ENCODE data around the gene TRIP10. TPM values are rescaled to one million over a fixed set of nuclear protein-coding genes. Genes with fewer than 3 reads are reported as not detected.

Gene TRIP10
- total and polyA plus RNA-seq, 2 of the 4 experiments (the other 2 are of a cell fraction): 39.1 to 47.0 TPM

DNA sequence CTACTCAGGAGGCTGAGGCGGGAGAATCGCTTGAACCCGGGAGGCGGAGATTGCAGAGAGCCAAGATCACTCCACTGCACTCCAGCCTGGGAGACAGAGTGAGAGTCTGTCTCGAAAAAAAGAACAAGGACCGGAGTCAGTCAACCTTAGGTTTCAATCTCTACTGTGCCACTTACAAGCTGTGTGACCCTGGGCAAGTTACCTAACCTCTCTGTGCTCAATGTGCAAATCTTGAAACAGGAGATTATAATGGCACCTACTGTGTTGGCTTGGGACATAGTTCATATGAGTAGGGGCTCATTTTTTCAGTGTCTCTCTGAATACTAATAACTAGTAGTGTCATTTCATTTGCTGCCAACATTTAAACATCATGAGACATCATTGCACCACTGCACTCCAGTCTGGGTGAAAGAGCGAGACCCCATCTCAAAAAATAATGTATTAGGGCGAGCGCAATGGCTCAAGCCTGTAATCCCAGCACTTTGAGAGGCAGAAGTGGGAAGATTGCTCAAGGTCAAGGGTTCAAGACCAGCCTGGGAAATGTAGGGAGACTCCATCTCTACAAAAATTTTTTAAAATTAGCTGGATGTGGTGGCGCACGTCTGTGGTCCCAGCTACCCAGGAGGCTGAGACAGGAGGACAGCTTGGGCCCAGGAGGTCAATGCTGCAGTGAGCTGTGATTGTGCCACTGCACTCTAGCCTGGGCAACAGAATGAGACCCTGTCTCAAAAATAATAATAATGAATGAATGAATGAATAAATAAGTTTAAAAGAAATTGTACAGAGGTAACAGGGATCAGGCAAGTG is 24.5 kb upstream of the TRIP10 start:
- no peak overlapping the region for H3K9ac ChIP-seq (ENCODE audit: low read depth, low read length)
- TF ChIP-seq, protein P1, sequence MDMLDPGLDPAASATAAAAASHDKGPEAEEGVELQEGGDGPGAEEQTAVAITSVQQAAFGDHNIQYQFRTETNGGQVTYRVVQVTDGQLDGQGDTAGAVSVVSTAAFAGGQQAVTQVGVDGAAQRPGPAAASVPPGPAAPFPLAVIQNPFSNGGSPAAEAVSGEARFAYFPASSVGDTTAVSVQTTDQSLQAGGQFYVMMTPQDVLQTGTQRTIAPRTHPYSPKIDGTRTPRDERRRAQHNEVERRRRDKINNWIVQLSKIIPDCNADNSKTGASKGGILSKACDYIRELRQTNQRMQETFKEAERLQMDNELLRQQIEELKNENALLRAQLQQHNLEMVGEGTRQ (IDR thresholded peaks at IDR 0.05; ENCODE audit: low read depth, low read length): no peak
- no peak for TF ChIP-seq FOS (IDR thresholded peaks at IDR 0.05; ENCODE audit: low read depth, low read length)
- no peak for TF ChIP-seq MXI1 (IDR thresholded peaks at IDR 0.05; ENCODE audit: borderline replicate concordance, low read depth, low read length)
- TF ChIP-seq, protein P2, sequence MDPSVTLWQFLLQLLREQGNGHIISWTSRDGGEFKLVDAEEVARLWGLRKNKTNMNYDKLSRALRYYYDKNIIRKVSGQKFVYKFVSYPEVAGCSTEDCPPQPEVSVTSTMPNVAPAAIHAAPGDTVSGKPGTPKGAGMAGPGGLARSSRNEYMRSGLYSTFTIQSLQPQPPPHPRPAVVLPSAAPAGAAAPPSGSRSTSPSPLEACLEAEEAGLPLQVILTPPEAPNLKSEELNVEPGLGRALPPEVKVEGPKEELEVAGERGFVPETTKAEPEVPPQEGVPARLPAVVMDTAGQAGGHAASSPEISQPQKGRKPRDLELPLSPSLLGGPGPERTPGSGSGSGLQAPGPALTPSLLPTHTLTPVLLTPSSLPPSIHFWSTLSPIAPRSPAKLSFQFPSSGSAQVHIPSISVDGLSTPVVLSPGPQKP (IDR thresholded peaks at IDR 0.05; ENCODE audit: borderline replicate concordance, low read depth, low read length): no peak
- no peak for TF ChIP-seq CEBPB (IDR thresholded peaks at IDR 0.05; ENCODE audit: low read depth, low read length)
- TF ChIP-seq RCOR1 (IDR thresholded peaks at IDR 0.05; ENCODE audit: insufficient replicate concordance, low read length): no peak
- no peak for TF ChIP-seq SMC3 (IDR thresholded peaks at IDR 0.05; ENCODE audit: low read depth, low read length)
- TF ChIP-seq RFX5 (IDR thresholded peaks at IDR 0.05; ENCODE audit: low read depth, low read length): no peak
- TF ChIP-seq CHD1 (IDR thresholded peaks at IDR 0.05; ENCODE audit: low read depth, low read length): no peak
- TF ChIP-seq, protein P3, sequence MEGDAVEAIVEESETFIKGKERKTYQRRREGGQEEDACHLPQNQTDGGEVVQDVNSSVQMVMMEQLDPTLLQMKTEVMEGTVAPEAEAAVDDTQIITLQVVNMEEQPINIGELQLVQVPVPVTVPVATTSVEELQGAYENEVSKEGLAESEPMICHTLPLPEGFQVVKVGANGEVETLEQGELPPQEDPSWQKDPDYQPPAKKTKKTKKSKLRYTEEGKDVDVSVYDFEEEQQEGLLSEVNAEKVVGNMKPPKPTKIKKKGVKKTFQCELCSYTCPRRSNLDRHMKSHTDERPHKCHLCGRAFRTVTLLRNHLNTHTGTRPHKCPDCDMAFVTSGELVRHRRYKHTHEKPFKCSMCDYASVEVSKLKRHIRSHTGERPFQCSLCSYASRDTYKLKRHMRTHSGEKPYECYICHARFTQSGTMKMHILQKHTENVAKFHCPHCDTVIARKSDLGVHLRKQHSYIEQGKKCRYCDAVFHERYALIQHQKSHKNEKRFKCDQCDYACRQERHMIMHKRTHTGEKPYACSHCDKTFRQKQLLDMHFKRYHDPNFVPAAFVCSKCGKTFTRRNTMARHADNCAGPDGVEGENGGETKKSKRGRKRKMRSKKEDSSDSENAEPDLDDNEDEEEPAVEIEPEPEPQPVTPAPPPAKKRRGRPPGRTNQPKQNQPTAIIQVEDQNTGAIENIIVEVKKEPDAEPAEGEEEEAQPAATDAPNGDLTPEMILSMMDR (conservative IDR thresholded peaks at IDR 0.05; ENCODE audit: low read depth, low read length): no peak
- no peak for TF ChIP-seq MAFK (IDR thresholded peaks at IDR 0.05; ENCODE audit: low read depth, low read length)
- no peak for TF ChIP-seq POLR2A (IDR thresholded peaks at IDR 0.05; ENCODE audit: low read depth, low read length)
- TF ChIP-seq MAZ (IDR thresholded peaks at IDR 0.05; ENCODE audit: borderline replicate concordance, low read depth, low read length): no peak
- no peak for TF ChIP-seq BHLHE40 (IDR thresholded peaks at IDR 0.05; ENCODE audit: low read depth, low read length)
- TF ChIP-seq NFE2L2 (IDR thresholded peaks at IDR 0.05; ENCODE audit: low read depth, low read length): no peak

More for the DNA sequence above, 24.5 kb upstream of the TRIP10 start:
- Histone ChIP-seq H3K4me2 (ENCODE audit: low read depth, low read length) (no peak overlapping the region), H3K9me1 (ENCODE audit: insufficient read depth, low read length) (no peaks in the 10 kb centered on the region), H3K56ac (ENCODE audit: extremely low read depth, insufficient read depth, low read length) (no peak overlapping the region), H2AFZ (replicated peaks; ENCODE audit: low read length, poor library complexity) (no peak overlapping the region), H2AK5ac (ENCODE audit: low read depth, low read length) (no peak overlapping the region), H3K36me3 (ENCODE audit: control insufficient read depth, insufficient read depth, low read length) (peaks cover 4% of the 10 kb centered on the region; the same call in 1 of the 2 replicates), H3K4me3 (ENCODE audit: insufficient read depth, low read depth, low read length) (no peak overlapping the region), H3K4ac (ENCODE audit: low read depth, low read length) (no peak overlapping the region), H3K14ac (replicated peaks; ENCODE audit: low read depth, low read length) (no peak overlapping the region), H4K91ac (ENCODE audit: insufficient read depth, low read depth, low read length) (no peak overlapping the region), H3K4me1 (ENCODE audit: control insufficient read depth, insufficient read depth, low read length) (no peaks in the 10 kb centered on the region), H4K20me1 (ENCODE audit: insufficient read depth, low read length) (no peaks in the 10 kb centered on the region), H3K9me3 (ENCODE audit: control insufficient read depth, insufficient read depth, low read length) (no peaks in the 10 kb centered on the region; the same call in 1 of the 2 replicates), H3K23ac (ENCODE audit: low read depth, low read length) (no peak overlapping the region), H3K27ac (ENCODE audit: insufficient read depth, low read length) (no peak overlapping the region), H2BK15ac (ENCODE audit: low read depth, low read length) (no peak overlapping the region), H2AK9ac (replicated peaks; ENCODE audit: low read depth, low read length, poor library complexity) (no peak overlapping the region), H3K27me3 (ENCODE audit: control insufficient read depth, insufficient read depth, low read length) (peaks cover 2% of the 10 kb centered on the region; the same call in 1 of the 2 replicates), H2BK120ac (ENCODE audit: low read depth, low read length) (no peak overlapping the region), H4K5ac (ENCODE audit: low read depth, low read length) (no peak overlapping the region), H4K8ac (ENCODE audit: low read depth in 2 of 2, low read length in 2 of 2) (no peak overlapping the region), H3K79me1 (ENCODE audit: low read depth in 1 of 2, low read length in 2 of 2) (no peaks in the 10 kb centered on the region), H2BK20ac (ENCODE audit: low read depth, low read length) (no peak overlapping the region), H2BK5ac (ENCODE audit: low read depth, low read length, poor library complexity, severe bottlenecking) (no peak overlapping the region), H3K18ac (ENCODE audit: low read depth, low read length) (no peak overlapping the region)
- ATAC-seq (ENCODE audit: low read depth) (no peak), DNase-seq (no peak)
- WGBS, 2 experiments (ENCODE audit: extremely low coverage in 2 of 2, insufficient read length in 1 of 2): 80% methylated on average over 4 of the region's 11 CpGs; no CpG with 5 or more reads in 1 of the 2 experiments
- ChIA-PET POLR2A (ENCODE audit: unreplicated experiment) (no interaction called here), CTCF (no interaction called here)
- intact Hi-C loops (cut with micrococcal nuclease): no loop called here
- in situ Hi-C loops (cut with MboI; ENCODE audit: low sequenced_read_pairs): no loop called here
- no TSS peak for BruUV-seq (replicated peaks)
- dilution Hi-C loops (cut with HindIII; ENCODE audit: low sequenced_read_pairs, unreplicated experiment): no loop called here
